Raji (cell line): ENCODE measurements around the gene KIAA0232.

Experiments
- POLR2A ChIP-seq: IDR thresholded peaks from 2 replicates; pipeline ENCODE4 v1.6.1; 2011; ENCODE audit warnings: low read depth, low read length, control low read depth; ENCODE audit not compliant: insufficient read depth

Gene KIAA0232

DNA sequence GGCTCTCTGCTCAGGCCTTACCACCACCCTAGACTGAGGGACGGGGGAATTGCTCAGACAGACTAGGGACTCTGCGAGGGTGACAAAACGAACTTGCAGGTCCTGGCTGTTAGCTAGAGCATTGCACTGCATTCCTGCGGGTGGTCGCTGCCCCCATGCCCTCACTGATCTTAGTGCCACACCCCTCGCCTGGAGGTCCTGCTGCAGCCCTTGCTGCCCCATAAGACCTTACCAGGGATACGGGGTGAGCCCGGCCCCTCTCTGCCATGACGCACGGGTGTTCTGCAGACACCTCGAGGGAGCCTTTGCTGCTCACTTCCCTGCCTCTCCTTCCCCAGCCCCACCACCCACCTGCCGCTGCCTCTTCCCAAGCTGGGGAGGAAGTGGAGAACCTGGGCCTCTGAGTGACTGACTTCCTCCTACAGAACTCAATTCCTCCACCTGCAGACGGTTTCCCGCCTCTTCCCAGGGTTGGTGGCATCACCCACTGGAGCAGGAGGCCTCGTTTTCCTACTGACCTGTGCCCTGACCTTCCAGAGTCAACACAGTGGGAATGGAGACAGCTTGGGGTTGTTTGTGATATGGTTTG lies 107.3 kb downstream of the KIAA0232 start:
- TF ChIP-seq POLR2A = no peak

- no peak for TF ChIP-seq POLR2A
Observed at GRCh38 chr4:6890358-6890757, 107.8 kb downstream of the KIAA0232 start.

DNA sequence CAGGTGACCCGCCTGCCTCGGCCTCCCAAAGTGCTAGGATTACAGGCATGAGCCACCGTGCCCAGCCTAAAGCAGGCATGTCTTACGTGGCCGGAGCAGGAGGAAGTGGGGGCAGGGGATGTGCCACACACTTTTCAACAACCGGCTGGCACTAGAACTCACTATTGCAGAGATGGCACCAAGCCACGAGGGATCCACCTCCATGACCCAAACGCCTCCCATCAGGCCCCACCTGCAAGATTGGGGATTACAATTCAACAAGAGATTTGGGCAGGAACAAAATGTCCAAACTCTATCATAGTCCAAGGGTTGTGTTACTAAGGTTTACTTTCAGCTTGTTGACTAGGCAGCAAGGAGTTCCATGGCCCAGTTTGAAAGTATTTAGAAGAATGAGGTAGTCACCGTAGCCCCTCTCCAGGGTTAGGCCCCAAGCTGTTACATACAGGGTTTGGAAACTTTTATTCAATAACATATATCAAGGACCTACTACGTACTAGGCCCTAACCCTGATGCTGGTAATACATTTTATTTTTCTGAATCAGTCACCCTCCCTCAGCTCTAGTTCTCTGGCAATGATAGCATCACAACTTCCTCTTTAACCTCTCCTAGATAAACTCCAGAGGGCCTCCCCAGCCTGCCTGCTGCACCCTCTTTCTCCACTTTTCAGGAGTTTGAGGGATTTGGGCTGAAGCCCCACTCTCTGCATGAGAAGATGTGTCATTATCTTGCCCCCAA lies 109.1 kb downstream of the KIAA0232 start:
- TF ChIP-seq POLR2A = no peak

- TF ChIP-seq POLR2A = no peak
Observed at GRCh38 chr4:6892190-6892908, 109.8 kb downstream of the KIAA0232 start.

GRCh38 chr4:6892909-6893202 lies 110.3 kb downstream of the KIAA0232 start:
- no peak for TF ChIP-seq POLR2A

DNA sequence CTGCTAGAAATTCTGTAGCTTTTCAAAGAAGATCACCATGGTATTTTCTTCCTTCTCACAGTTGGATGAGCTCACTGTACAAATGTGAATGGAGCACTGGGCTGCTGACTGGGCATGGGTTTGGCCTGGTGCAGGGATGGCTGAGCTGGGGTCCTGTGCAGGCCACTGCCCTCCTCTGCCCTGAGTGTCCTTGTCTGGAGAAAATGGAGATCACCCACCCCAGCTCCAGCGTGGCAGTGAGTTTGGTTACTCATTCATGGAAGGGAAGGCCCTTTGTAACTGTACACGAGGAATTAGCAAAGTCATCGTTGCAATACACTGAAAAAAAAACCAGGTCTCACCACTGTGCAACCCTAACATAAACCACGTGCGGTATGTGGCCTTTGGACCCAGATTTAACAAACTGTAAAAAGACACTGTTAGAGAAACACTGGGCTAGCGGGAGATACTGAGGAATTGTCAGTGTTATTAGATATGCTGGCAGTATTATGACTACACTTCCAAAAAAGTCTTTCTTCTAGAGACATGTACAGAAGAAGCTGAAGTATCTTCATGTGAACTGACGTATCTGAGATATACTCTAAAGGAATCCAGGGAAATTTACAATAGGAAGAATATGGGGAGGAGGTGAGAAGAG lies 111.0 kb downstream of the KIAA0232 start:
- no peak for TF ChIP-seq POLR2A

GRCh38 chr4:6894086-6894478 lies 111.6 kb downstream of the KIAA0232 start:
- no peak for TF ChIP-seq POLR2A

- no peak for TF ChIP-seq POLR2A
Observed at GRCh38 chr4:6894528-6895498, 112.3 kb downstream of the KIAA0232 start.

DNA sequence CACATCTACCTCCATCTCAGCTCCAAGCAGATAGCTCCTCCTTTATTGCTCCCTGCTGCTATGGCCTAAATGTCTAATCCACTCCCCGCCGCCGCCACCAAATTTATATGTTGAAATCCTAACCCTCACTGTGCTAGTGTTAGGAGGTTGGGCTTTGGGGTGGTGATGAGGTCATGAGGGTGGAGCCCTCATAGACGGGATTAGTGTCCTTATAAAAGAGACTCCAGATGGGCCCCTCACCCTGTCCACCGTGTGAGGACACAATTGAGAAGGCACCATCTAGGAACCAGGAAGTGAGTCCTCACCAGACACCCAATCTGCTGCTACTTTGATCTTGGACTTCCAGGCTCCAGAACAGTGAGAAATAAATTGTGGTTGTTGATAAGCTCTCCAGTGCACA lies 113.5 kb downstream of the KIAA0232 start:
- no peak for TF ChIP-seq POLR2A

DNA sequence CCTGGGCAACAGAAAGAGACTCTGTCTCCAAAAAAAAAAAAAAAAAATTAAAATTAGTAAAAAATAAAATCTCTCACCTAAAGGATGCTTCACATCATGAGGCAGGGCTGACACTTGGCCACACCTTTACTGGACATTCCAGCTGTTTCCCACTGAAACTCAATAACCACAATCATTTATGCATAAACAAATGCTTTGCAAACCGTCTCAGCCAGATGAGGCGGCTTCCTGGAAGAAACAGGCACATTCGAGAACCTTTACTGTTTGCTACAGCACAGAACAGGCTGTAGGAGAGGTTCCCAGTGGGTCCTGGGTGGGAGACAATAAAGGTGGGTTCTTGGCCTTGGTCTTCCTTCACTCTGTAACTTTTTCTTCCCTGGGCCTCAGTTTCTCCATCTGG lies 116.2 kb downstream of the KIAA0232 start:
- TF ChIP-seq POLR2A = no peak

DNA sequence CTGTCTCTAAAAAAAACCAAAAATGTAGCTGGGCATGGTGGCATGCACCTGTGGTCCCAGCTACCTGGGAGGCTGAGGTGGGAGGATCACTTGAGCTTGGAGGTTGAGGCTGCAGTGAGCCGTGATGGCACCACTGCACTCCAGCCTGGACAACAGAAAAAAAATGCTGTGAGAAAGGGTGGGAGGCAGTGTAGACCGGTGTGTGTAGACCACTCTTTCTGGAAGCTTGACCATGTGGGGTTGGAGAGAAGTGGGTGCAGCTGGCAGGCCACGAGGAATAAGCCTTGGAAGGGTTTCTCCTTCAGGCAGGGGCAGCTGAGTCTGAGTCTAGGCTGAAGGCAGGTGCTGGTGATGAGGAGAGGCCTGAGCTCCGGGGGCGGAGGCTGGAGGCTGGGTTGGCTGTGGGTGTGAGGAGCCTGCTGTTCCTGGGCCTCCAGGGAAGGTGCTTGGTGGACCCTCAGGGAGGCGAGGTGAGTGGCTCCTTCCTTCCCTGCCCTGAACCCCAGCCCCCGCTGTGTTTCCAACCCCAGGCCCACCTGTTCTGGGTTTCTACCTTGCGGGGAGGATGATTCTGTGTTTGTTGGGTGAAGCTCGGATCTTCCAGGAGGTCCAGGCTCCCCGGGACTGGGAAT lies 117.8 kb downstream of the KIAA0232 start:
- no peak for TF ChIP-seq POLR2A

- TF ChIP-seq POLR2A = no peak
Observed at GRCh38 chr4:6900956-6901355, 118.4 kb downstream of the KIAA0232 start.

DNA sequence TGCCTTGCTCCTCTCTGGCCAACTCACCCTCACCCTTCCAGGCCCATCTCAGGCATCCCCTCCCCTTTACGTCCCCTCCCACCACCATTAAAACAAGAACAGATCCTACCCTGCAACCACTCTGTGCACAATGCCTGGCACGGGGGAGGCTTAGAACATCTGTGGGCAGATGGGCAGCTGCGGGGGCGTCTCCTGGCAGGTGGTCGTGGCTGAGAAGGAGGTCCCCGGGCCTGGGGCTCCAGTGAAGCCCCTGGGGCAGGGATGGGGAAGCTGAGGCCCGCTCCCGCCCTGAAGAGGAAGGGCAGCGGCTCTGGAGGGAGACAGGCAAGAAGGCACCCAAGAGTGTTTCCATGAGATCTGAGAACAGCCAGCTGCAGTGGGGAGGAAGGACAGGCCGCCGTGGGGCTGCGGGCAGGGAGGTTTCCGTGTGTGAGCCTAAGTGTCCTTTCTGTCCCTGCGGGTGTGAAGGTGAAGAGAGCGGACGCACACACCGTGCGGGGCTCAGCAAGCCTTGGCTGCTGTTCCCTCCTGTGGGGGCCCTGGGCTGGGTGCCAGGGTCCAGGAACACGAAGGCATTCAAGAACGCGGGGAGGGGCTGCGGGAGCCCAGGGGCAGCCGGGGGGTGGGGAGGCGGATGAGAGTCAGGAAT lies 119.3 kb downstream of the KIAA0232 start:
- TF ChIP-seq POLR2A = no peak
